Kasumi-1 (cell line): Measurements from ENCODE around the gene CST3.
"Not testable (repeated sequence)": the region's sequence is repeated elsewhere in the genome, so short reads cannot be mapped to it uniquely, and the experiment has no call there.

Source experiments
- DNase-seq, 2 experiments: peaks; one replicate each; lab custom pipeline; 2025; lab: John Stamatoyannopoulos, UW

Gene CST3, protein sequence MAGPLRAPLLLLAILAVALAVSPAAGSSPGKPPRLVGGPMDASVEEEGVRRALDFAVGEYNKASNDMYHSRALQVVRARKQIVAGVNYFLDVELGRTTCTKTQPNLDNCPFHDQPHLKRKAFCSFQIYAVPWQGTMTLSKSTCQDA

DNA sequence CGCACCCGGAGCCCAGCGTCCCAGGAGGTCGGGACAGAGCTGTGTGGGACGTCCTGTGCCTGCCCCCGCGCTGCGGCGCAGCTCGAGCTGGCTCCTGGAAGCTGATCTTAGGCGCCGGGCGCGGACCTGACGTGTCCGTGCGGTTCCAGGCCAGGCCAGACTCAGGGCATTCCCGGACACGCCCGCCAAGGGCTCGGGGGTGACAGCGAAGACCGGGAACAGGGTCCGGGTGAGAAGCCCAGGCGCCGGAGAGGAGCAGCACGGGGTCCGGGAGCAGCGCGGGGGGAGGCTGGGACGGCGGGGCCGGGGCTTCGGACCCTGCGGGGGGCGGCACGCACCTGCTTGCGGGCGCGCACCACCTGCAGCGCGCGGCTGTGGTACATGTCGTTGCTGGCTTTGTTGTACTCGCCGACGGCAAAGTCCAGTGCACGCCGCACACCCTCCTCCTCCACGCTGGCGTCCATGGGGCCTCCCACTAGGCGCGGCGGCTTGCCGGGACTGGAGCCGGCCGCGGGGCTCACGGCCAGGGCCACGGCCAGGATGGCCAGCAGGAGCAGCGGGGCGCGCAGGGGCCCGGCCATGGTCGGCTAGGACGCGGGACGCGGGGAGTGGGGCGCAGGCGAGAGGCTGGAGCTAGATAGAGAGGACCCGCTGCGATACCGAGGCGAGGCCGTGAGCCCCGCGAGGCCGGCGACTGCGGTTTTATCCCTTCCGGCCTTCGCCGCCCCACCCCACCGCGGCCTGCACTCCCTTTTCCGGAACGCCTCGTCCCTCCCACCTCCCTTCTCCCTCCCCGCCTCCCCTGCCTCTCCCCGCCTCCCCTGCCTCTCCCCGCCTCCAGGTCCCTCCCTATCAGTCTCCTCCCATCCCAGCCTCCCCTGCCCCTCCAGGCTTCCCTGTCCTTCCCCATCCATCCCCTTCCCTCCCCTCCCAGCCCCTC is at the start of gene CST3:
Gene CST3 (minus strand): TSS at position 674 of the 940 bp plus-strand sequence. CDS start 93 bp downstream, at position 581.
- DNase-seq: peak; percentile 91 to 93

DNA sequence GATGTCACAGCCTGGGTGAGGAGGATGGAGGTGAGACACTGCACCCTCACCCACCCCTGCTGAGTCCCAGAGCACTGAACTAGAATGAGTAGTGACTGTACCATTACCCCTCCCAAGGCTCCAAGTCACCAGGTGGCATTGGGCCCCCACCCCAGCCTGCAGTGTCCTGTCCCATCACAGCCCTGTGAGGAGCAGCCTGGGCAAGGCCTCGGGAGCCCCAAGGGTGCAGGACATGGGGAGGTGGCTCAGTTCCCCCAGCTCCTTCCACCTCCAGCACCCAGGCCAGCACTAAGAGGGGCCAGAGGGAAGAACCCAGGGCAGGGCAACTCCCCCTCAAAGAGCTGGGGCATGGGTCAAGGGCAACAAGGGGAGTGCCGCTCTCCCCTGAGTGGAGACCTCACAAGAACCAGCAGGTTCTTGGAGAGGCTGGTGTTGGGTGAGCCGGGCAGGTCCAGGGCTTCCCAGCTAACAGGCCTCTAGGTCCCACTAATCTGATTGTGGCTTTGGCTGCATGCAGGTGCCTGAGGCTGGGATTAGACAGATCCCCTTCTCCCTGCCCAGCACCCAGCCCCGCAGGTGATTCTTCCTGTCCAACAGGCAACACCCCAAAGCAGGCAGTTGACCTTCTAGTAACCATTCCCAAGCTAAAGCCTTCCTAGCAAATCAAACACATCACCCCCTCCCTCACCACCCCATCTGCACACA is 48.4 kb upstream of the CST3 start:
- DNase-seq: no peak

DNA sequence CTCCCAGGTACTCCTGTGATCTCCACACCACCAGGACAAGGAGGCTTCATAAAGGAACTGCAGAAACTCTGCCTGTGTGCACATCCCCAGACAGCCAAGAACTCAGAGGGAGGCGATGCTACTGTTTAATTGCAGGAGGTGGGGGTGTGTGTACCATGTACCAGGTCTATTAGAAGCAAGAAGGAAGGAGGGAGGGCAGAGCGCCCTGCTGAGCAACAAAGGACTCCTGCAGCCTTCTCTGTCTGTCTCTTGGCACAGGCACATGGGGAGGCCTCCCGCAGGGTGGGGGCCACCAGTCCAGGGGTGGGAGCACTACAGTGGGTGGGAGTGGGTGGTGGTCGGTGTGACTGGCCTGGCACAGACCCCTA is 47.8 kb upstream of the CST3 start:
- DNase-seq: not testable (repeated sequence)

DNA sequence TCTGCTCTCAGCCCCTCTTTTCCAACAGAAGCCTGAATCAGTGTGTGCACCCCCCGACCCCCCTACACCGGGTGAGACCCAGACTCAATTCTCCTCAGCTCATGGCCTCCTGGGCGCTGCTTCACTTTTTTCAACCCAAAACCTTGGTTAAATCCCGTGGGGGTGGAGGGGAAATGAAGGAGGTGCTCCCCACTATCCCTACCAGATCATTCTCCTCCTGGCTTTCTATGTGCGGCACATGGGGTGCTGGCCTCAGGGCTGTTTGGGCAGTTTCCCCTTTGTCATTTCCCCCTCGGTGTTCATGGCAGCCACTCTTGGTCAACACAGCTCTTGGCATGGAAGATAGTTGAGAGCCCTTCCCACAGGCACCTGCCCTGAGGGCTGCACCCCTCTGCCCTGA is 46.5 kb upstream of the CST3 start:
- DNase-seq: no peak

DNA sequence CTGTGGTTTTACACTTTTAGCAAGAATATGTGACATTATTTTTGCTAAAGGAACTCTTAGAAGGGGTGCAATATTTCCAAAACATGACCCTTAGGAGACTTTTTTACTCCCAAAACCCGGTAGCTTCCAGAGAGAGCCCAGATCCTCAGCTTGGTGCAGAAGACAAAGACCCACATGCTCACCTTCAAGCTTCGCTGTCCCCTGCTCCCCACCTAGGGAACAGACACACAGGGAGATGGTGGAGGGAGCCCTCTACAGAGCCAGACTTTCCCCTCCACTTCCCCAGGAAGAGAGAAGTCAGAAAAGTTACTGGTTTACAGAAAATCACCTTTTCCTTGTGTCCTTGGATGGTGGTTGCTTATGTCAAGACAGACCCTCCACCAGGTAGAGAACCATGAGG is 46.1 kb upstream of the CST3 start:
- DNase-seq: no peak

DNA sequence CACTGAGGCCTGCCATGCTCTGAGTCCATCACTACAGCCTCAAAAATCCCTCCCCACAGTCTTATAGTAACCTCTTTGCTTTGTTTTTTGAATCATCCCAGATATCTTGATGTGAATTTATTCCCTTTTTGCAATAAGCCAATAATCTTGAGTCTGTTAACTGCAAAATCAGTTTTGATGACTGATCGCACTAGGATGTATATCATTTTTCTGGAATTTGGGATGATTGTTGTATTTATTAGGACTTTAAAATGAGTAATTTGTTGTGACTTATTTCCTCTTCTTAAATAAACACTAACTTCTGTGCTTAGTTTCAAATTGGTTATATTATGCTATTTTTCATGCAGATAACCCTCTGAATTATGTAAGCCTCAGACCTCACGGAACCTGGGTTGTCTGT is 45.5 kb upstream of the CST3 start:
- DNase-seq: no peak

DNA sequence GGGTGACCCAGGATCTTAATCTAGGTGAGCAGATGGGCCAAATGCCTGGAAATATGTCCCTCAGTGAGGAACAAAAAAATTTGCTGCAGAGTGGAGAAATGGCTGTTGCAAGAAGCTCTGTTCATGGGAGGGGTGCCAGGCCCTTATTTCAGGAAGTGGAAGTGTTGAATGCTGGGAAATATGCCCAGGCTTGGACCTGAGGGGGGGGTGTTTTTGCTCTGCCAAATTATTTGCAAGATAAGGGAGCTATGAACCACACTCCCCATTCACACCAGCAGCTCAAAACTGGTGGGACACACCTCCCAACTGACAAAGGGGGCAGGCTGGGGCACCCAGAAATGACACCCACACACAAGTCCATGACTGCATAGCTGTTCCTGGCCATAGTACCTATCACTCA is 42.4 kb upstream of the CST3 start:
- DNase-seq: no peak

DNA sequence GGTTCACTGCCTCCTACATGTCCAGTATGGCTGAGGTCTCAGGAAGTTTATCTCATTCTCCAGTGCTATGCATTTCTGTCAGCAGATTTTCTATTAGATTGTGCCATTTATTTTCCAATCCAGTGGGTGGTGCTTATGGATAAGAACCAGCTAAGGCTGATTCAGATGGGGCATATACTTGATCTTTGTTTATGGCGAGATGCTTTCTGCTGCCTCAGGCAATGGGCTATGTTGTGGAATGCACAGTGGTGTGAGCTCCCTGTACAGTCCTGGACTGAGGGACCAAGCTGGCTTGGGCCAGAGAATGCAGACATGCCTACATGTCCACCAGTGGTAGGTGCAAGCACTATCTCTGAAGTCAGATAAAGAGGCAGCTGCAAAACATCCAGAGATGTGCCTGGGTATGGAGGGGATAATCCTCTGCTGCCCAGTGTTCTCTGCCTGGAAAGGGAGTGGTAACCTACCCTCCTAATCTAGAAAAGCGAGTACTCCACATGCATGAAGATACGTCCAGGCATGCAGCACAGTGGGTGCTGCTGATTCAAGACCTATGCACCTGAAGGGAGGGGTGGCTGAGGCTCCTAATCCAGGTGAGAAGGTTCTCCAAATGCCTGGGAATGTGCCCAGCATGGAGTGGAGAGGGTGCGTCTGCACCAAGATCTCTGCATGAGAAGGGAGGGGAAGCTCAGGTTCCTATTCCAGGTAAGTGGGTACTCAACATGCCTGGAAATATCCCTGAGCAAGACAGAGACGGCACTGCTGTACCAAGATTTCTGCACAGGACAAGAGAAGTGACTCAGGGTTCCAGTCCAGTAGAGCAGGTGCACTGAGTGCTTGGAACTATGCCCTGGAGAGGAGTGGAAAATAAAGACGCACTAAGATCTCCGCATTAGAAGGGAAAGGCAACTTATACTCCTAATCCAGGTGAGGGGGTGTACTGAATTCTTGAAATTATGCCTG is 41.7 kb upstream of the CST3 start:
- no peak for DNase-seq

DNA sequence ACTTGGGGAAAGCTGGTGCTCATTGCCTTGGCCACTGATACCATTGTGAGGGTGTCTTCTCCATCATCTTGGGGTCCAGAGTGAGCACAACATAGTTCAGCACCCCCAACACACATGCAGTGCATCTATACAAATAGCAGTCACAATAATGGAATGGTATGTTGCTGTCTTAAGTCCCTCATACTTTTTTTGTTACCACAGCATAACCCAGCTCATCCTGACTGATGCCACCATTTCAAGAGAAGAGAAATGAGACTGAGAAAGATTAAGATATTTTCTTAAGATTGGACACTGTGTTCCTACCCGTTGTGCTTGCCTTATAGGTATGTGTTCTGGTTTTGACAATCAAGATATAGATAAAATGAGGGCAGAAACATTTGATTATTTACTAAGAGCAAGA is 35.5 kb upstream of the CST3 start:
- DNase-seq: no peak

DNA sequence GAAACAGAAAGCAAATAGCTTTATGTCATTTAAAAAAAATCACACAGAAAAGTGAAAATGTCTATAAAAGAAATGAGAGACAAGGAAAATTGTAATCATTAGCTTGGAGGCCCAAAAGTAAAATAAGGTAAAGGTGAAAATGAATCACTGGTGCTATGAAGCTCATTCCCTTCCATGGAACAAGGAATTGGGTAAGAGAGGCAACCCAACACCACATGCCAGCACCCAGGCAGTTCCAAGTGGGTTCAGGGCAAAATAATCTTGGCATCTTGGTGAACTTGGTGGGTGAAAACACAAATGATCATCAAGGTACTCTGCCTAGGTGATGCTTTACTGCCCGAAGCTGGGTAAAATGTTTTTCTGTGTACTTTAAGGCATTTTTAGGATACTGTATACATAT is 34.4 kb upstream of the CST3 start:
- no peak for DNase-seq

DNA sequence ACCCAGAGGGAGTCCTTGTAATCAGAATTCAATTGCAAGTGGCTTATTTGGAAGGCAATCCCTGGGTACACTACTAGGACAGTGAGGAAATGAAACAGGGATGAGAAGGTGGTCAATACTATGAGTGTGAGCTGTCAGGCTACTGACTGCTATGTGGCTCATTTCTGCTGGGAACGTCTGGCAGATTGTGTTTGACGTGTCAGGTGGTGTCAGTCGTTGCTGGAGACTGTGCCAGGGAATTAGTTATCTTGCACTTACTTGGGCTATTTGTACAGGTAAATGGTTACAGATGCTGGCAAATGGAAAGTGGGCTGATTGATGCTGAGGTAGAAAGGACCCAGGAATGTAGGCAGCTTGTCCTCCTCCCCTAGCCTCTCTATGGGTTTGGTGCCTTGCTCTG is 33.7 kb upstream of the CST3 start:
- DNase-seq: no peak

DNA sequence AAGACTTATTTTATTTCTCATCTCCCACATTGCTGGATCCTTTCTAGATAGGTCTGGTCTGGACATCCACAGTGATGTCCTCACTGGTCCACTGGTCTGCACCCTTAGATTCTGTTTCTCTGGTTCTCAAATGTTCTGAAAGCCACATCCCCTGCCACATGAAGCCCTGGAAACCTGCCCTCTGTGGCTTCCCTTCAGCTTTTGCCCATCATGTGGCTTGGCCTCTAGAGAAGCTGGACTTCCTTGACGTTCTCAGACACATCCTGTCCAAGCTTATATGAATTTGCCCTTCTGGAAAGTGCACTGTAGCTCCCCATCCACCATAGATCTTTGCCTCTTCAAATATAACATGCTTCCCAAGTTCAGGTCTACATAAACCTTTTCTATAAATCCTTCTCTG is 32.6 kb upstream of the CST3 start:
- DNase-seq: no peak

DNA sequence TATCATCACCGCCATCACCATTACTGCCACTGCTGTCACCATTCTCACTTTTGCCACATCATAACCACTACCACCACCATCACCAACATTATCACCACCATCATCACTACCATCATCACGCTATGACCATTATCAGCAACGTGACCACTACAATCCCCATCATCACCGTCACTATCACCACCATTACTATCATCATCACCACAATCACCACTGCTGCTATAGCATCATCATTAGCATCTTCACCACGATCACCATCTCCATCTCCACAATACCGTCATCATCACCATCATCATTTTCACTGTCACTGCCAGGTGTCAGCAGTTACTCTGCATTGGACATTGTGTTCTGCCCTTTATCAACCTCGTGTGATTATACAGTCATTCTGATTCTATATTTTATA is 32.1 kb upstream of the CST3 start:
- DNase-seq: no peak

DNA sequence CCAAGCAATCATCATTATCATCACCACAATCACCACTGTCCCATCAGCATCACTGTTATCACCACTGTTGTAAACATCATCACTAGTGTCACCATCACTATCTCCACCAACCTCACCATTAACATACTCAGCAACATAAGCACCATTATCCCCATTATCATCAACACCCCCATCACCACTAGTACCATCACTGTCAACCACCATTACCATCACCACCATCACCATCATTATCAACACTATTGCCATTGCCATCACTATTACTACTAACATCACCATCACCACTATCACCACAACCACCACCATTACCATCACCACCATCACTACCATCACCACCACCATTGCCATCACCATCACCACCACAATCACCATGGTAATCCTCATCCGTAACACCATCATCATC is 31.6 kb upstream of the CST3 start:
- no peak for DNase-seq

DNA sequence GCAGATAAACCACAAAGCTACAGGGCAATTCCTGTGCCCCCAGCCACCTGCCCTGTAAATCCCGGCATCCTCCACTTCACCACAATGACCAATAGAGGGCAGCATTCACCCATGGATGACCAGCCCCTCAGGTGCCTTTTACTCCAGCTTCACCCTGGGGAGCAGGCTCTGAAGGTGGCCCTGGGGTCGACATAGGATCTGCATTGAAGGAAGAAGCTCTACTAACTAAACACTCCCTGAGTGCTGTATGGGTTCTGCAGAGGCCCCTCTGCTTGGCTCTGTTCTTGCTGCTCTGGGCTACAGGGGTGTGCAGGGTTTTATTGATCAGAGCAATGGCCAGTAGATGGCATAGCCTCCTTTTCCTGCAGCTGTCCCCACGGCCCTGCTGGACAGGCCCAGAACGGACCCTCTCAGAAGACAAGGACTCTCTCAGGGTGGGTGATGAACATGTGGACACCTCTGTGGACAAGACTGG is 30.8 kb upstream of the CST3 start:
- peak; percentile 50 to 59 for DNase-seq

DNA sequence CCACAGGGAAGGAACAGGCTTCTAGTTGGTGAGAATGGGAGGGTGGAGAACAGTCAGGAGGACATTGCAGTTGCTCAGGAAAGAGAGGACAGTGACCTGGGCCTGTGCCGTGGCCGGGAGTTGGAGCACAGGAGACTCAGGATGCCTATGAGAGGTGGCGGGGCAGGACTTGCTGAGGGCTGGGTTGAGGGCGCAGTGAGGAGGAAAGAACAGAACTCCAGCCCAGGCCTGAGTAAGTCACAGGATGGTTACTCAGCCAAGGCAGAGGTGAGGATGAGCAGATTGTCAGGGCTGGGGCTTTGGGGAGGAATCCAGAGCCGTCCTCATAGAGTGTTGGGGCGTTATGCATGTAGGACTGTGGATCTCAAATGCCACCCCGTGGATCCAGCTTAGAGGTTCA is 29.9 kb upstream of the CST3 start:
- no peak for DNase-seq

DNA sequence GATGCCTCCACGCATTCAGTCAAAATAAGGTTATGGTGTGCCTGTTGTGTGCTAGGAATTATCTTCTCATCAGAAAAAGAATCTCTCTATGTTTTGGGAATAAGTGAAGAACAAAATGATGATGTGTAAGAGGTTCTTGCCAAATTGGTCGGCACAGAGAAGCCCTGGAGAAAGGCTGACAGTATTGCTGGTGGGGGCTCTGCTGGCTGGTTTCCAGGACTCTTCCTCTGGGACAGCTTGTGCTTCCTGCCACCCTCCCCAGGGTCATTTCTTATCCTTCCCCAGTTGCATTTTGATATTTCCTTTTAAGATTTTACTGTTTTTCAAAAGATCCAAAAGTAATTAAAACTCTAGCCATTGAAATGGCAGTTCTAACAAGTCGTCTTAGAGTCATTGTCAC is 28.9 kb upstream of the CST3 start:
- no peak for DNase-seq

DNA sequence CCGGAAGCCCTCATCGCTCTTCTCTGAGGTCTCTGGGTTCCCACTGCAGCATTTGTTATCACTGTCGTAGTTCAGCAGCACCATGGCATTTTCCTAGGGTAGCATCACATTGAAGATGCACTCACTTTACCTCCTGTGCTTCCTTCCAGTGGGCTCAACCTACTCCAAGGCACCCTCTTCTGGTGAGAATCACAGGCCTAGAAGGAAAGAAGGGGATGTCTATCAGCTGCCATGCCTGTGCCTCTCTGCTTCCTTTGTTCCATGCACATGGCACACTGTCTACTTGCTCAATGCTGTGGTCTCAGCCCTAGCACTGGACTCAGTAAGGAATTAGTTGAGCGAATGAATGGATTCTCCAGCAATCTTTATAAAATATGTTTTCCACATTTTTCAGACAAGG is 28.4 kb upstream of the CST3 start:
- peak; percentile 9 to 12 for DNase-seq

DNA sequence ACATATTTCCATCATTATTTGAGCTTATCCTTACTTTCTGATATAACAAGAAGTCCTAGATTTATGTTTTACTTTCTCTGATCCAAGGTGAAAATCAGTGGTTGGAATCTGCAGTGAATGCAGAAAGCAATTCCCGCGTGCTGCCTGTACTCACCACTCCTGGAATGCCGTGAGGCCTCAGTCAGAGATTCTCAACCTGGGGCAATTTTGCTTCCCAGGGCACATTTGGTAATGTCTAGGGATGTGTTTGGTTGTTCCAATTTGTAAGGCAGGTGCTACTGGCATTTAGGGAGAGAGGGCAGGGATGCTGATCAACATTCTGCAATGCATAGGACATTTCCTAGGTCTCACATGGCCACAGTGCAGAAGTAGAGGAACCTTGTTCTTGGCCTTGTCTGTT is 27.2 kb upstream of the CST3 start:
- DNase-seq: no peak

DNA sequence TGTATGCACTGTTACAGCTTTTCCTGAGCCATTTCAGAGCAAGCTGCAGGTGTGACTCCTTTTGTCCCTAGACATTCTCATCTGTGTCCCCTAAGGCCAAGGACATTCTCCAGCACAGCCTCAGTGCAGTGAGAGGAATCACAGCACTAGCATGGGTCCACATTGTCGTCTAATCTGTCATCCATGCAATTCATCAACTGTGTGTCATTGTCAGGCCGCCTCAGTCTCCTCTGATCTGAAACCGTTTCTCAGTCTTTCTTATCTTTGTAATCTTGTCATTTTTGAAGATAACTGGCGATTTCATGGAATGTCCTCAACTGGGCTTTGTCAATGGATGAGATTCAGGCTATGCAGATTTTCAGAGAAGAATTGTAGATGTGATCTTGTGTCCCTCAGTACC is 26.3 kb upstream of the CST3 start:
- DNase-seq: not testable (repeated sequence)

DNA sequence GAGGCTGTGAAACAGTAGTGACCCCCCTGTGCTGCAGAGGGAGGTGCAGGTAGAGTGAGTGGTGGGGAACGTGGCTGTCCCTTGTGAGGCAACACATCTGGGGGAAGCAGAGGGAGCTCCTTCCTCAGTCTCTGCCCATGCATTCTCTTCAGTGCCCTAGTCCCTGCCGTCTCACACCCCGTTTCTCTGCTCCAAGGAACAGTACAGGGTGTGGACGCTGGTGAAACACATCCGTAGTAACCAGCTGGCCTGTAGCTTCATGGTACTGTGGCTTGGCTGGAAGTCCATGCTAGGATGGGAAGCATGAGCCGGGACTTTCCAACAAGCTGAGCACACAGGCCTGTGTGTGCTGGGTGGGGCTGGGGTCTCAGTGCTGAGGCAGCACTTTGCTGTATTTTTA is 25.4 kb upstream of the CST3 start:
- no peak for DNase-seq
